CD4-positive, alpha-beta T cell (primary cell): Measurements from ENCODE around the gene SDR42E1. TPM values are rescaled to one million over a fixed set of nuclear protein-coding genes. Genes with fewer than 3 reads are reported as not detected.

Source experiments
- ATAC-seq: fragments of 200-7000 bp; cut with Tn5 transposase; one replicate; pipeline ENCODE4 v1.10.0; 2022; ENCODE audit warnings: mild to moderate bottlenecking; ENCODE audit not compliant: poor library complexity
- CTCF ChIA-PET: fragments of 350-600 bp; sonication (Branson Sonifier 250); formaldehyde crosslinking; loops from one replicate; lab custom pipeline; 2021; ENCODE audit warnings: antibody characterized with exemption, inconsistent platforms; lab: Charles Lee
- POLR2A ChIA-PET: fragments of 350-600 bp; sonication (Branson Sonifier 250); formaldehyde crosslinking; loops from one replicate; lab custom pipeline; 2021; ENCODE audit warnings: antibody characterized with exemption, inconsistent platforms; lab: Charles Lee
- DNase-seq, 14 experiments: peaks; one replicate each; pipeline ENCODE4 v3.0.0-alpha.2; 2013 to 2020; ENCODE audit warnings: mixed read lengths in 2 of 14
- H3K27ac ChIP-seq, 2 donors: one replicate each; pipeline versions ENCODE4 v1.5.1 to v1.7.0; 2013; ENCODE audit warnings: low read length in 2 of 2, low read depth in 1 of 2, mild to moderate bottlenecking in 1 of 2
- H3K27me3 ChIP-seq, 2 experiments: 1 replicate in 1 of 2; 2 replicates in 1 of 2; pipeline versions ENCODE4 v1.6.1 to v1.7.0; 2013; ENCODE audit warnings: low read length in 2 of 2, control low read depth in 1 of 2, mild to moderate bottlenecking in 1 of 2, moderate library complexity in 1 of 2; ENCODE audit not compliant: insufficient read depth in 2 of 2, control insufficient read depth in 1 of 2
- H3K36me3 ChIP-seq: one replicate; pipeline ENCODE4 v1.6.1; 2013; ENCODE audit warnings: low read length, control low read depth; ENCODE audit not compliant: insufficient read depth
- H3K4me1 ChIP-seq: one replicate; pipeline ENCODE4 v1.6.1; 2013; ENCODE audit warnings: low read length, control low read depth; ENCODE audit not compliant: insufficient read depth
- H3K4me3 ChIP-seq: one replicate; pipeline ENCODE4 v1.5.1; 2013; ENCODE audit warnings: mild to moderate bottlenecking, low read length, moderate library complexity
- H3K9me3 ChIP-seq, 2 experiments: 1 replicate in 1 of 2; 2 replicates in 1 of 2; pipeline versions ENCODE4 v1.6.1 to v1.7.0; 2013; ENCODE audit warnings: low read length in 2 of 2, mild to moderate bottlenecking in 2 of 2, control low read depth in 1 of 2, moderate library complexity in 1 of 2; ENCODE audit not compliant: control insufficient read depth in 1 of 2, insufficient read depth in 1 of 2
- H3K27ac Mint-ChIP-seq: one replicate; pipeline ENCODE4 v1.8.0; 2020; ENCODE audit warnings: mixed read lengths
- H3K27me3 Mint-ChIP-seq: one replicate; pipeline ENCODE4 v1.8.0; 2021; ENCODE audit warnings: mixed read lengths
- H3K36me3 Mint-ChIP-seq: one replicate; pipeline ENCODE4 v1.8.0; 2021; ENCODE audit warnings: low read depth, mixed read lengths
- H3K4me1 Mint-ChIP-seq: one replicate; pipeline ENCODE4 v1.8.0; 2021; ENCODE audit warnings: low read depth, mixed read lengths
- H3K4me3 Mint-ChIP-seq: one replicate; pipeline ENCODE4 v1.8.0; 2020; ENCODE audit warnings: mild to moderate bottlenecking, mixed read lengths
- H3K9me3 Mint-ChIP-seq: one replicate; pipeline ENCODE4 v1.8.0; 2020; ENCODE audit warnings: mixed read lengths
- CTCF ChIP-seq: fragments of 200-600 bp; IDR thresholded peaks from one replicate; pipeline ENCODE4 v1.8.0; 2022; ENCODE audit warnings: antibody characterized with exemption, mild to moderate bottlenecking
- intact Hi-C, 2 experiments: fragments of 100-400 bp; cut with DNase I in 1 of 2; cut with micrococcal nuclease in 1 of 2; formaldehyde crosslinking; loops; one replicate each; pipeline versions ENCODE4 v1.15.1 to v1.9.0; 2023 to 2025; cut with DNase I, micrococcal nuclease
- total RNA-seq, 174 experiments: library from RNA in 2 of 174; stranded (reverse) in 2 of 174; gene quantifications; one replicate each; pipeline ENCODE4 v1.2.3 and lab custom pipeline; 2021 to 2026

SDR42E1 gene
- total RNA-seq, 2 experiments from 2014 or later: 4.5 to 7.6 TPM

DNA sequence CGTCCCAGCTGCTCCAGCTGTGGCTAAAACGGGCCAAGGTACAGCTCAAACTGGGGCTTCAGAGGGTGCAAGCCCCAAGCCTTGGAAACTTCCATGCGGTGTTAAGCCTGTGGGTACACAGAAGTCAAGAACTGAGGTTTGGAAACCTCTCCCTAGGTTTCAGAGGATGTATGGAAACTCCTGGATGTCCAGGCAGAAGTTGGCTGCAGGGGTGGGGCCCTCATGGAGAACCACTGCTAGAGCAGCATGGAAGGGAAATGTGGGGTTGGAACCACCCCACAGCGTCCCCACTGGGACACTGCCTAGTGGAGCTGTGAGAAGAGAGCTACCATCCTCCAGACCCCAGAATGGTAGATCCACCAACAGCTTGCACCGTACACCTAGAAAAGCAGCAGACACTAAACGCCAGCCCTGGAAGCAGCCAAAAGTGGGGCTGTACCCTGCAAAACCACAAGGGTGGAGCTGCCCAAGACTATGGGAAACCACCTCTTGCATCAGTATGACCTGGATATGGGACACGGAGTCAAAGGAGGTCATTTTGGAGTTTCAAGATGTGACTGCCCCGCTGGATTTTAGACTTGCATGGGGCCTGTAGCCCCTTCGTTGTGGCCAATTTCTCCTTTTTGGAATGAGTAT lies 2.2 kb downstream of the SDR42E1 start:
- Histone ChIP-seq H3K4me1 (peaks cover 20% of the 10 kb centered on the region), H3K27ac (no peak overlapping the region), H3K27me3 (no peaks in the 10 kb centered on the region), H3K36me3 (peaks cover 6% of the 10 kb centered on the region), H3K9me3 (peaks cover 8 to 9% of the 10 kb centered on the region in 2 experiments), H3K4me3 (no peak overlapping the region)
- ATAC-seq (no peak), DNase-seq (no peak)
- Mint-ChIP-seq H3K27me3 (peaks cover 5% of the 10 kb centered on the region), H3K36me3 (peaks cover 65% of the 10 kb centered on the region), H3K27ac (no peak overlapping the region), H3K4me3 (peak overlapping the region; percentile 92), H3K4me1 (peaks cover 29% of the 10 kb centered on the region), H3K9me3 (peaks cover 2% of the 10 kb centered on the region)
- TF ChIP-seq CTCF: no peak
- intact Hi-C loops: no loop called here
- CTCF ChIA-PET: no interaction called here
- POLR2A ChIA-PET: no interaction called here

- peaks cover 8 to 9% of the 10 kb centered on the region in 2 experiments for H3K9me3 ChIP-seq
- Mint-ChIP-seq H3K27ac (no peak overlapping the region), H3K36me3 (peaks cover 84% of the 10 kb centered on the region), H3K4me1 (peaks cover 38% of the 10 kb centered on the region), H3K27me3 (no peaks in the 10 kb centered on the region), H3K4me3 (peak overlapping the region; percentile 0), H3K9me3 (peaks cover 2% of the 10 kb centered on the region)
- intact Hi-C loops: no loop called here
- CTCF ChIA-PET: no interaction called here
- no peak overlapping the region for H3K27ac ChIP-seq
- H3K36me3 ChIP-seq: peaks cover 9% of the 10 kb centered on the region
- H3K27me3 ChIP-seq: no peaks in the 10 kb centered on the region
- H3K4me3 ChIP-seq: no peak overlapping the region
- POLR2A ChIA-PET: no interaction called here
- DNase-seq (no peak), ATAC-seq (no peak)
- peaks cover 20% of the 10 kb centered on the region for H3K4me1 ChIP-seq
- no peak for TF ChIP-seq CTCF
Observed at GRCh38 chr16:82007189-82007588, 4.1 kb downstream of the SDR42E1 start.

DNA sequence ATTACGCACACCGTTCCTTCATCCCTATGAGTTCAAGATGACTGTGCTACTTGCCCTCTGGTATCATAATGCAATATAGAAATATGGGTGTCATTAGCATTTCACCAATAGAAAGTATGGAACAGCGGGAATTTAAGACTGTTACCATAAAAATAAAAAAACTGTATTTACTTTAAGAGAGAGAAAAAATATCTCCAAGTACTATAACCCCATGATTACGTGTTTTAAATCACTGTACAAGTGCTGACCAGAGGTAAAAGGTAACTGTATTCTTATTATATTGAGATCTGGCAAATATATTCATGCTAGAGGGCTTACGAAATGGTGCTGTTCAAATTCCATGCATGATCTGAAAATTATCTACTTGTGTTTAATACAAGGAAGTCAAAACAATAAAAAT lies 5.2 kb downstream of the SDR42E1 start:
- H3K27me3 ChIP-seq: no peaks in the 10 kb centered on the region
- ATAC-seq: no peak
- peaks cover 2% of the 10 kb centered on the region for H3K9me3 Mint-ChIP-seq
- H3K36me3 ChIP-seq: peaks cover 9% of the 10 kb centered on the region
- no peak for TF ChIP-seq CTCF
- H3K27ac Mint-ChIP-seq: no peak overlapping the region
- H3K27me3 Mint-ChIP-seq: no peaks in the 10 kb centered on the region
- ChIA-PET CTCF (no interaction called here), POLR2A (no interaction called here)
- H3K9me3 ChIP-seq: peaks cover 8 to 9% of the 10 kb centered on the region in 2 experiments
- no peak for DNase-seq
- H3K36me3 Mint-ChIP-seq: peaks cover 83% of the 10 kb centered on the region
- H3K4me1 Mint-ChIP-seq: peaks cover 31% of the 10 kb centered on the region
- no peak overlapping the region for H3K4me3 Mint-ChIP-seq
- H3K4me1 ChIP-seq: peaks cover 10% of the 10 kb centered on the region
- H3K27ac ChIP-seq: no peak overlapping the region
- no peak overlapping the region for H3K4me3 ChIP-seq
- intact Hi-C loops: no loop called here
